ENCODE measurements around the gene DPP8. TPM values are rescaled to one million over a fixed set of nuclear protein-coding genes. Genes with fewer than 3 reads are reported as not detected.
"Not testable (repeated sequence)": the region's sequence is repeated elsewhere in the genome, so short reads cannot be mapped to it uniquely, and the experiment has no call there.

The DPP8 gene
- total RNA-seq, result 10 to 100 TPM; 38.2 to 42.7 TPM

DNA sequence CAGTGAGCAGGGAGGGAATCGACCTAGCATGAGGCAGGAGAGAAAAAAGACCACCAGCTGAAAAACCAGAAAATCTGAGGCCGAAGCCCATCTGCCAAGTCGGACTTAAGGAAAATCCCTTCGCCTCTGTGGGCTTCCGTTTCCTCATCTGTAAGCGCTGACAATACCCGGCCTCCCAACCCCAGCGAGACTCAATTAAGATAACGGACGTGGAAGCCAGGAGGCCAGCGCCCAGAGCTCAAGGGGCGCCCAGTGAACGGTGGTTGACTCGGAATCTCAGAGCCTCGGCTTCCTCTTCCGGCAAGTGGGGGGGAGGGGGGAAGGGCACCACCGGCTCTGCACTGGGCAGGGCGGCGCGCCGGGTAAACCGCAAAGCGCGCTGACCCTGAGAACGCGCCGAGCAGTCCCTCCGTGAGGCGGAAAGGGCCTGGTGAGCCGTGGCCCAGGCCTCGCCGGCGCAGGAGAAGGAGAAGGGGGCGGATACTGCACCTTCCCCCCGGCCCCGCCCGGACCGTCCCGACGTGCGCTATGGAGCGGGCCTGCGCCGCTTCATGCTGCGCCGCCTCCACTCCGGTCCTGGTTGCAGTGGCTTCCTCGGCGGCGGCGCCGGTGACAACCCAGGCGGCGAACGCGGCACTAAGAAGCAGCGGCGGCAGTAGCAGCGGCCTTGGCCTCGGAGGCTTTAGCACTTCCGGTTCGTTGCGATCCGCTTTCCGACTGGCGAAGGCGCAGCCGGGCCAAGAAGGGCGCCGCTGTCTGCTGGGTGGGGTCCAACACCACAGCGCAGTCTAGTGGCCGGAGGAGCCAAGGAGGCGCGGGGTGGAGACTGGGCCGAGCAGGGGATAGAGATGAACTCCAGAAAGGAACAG lies at the start of gene DPP8:
Gene DPP8 (minus strand): TSS at position 693 of the 869 bp plus-strand sequence. CDS start 5,136 bp downstream, outside the sequence.
- Mint-ChIP-seq H3K4me1 (peaks cover 40% of the 10 kb centered on the region), H3K9me3 (no peaks in the 10 kb centered on the region), H3K4me3 (peak within 1 kb of the TSS; percentile 96), H3K36me3 (ENCODE audit: low read depth) (peaks cover 32% of the 10 kb centered on the region), H3K27me3 (no peaks in the 10 kb centered on the region), H3K27ac (peak within 1 kb of the TSS; percentile 95)
- CTCF ChIA-PET, result interaction anchor here (0.6 to 1.6 kb wide), 15 partner anchors 9 to 1684 kb away, joined by 3 to 13 read pairs (median 3); partner anchors contain the start of gene HACD3
- DNase-seq, result peak; percentile 95
- POLR2A ChIA-PET, result interaction anchor here (0.6 to 2.2 kb wide), 22 partner anchors 7 to 981 kb away, joined by 3 to 13 read pairs (median 4); partner anchors contain the start of genes INTS14, PARP16, RAB11A and RNU5B-1

DNA sequence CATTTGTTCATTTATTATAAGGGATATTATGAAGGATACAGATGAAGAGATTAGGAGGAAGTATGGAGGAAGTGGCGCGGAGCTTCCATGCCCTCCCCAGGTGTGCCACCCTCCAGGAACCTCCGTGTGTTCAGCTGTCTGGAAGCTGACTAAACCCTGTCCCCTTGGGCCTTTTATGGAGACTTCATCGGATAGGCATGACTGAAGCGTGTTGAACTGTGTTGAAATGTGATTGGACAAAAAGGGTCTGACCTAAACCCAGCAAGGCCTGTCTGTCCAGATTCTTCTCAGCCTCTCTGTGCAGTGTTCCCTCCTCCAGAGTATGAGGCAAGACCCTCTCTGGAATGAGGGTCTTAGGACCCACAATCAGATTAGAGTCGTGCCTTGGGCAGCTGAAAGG lies 44.4 kb upstream of the DPP8 start:
- no peak overlapping the region for H3K4me3 Mint-ChIP-seq
- ChIA-PET CTCF (interaction anchor here (1.6 kb wide), 1 partner anchor 10 kb away, joined by 4 read pairs; no protein-coding TSS in a partner anchor), POLR2A (no interaction called here)
- peaks cover 60% of the 10 kb centered on the region for H3K36me3 Mint-ChIP-seq (ENCODE audit: low read depth)
- DNase-seq, result no peak
- H3K4me1 Mint-ChIP-seq, result no peaks in the 10 kb centered on the region
- no peaks in the 10 kb centered on the region for H3K9me3 Mint-ChIP-seq
- no peaks in the 10 kb centered on the region for H3K27me3 Mint-ChIP-seq
- no peak overlapping the region for H3K27ac Mint-ChIP-seq

DNA sequence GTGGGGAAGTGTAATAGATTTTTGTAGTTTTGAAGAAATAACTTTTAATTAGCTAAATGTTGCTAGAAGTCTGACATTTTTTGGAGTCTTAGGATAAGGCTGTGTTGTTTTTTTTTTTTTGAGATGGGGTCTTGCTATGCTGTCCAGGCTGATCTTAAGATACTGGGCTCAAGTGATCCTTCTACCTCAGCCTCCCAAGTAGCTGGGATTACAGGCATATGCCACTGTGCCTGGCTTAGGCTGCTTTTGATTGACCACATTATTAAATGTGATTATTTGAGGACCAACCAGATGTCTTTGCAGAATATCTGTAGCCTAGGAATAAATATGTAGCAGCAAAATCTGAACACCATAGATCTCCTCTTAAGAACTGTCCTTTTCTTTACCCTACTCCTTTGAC lies 42.5 kb upstream of the DPP8 start:
- Mint-ChIP-seq H3K27ac (no peak overlapping the region), H3K4me3 (no peak overlapping the region), H3K36me3 (ENCODE audit: low read depth) (peaks cover 58% of the 10 kb centered on the region), H3K9me3 (no peaks in the 10 kb centered on the region), H3K4me1 (no peaks in the 10 kb centered on the region), H3K27me3 (no peaks in the 10 kb centered on the region)
- ChIA-PET CTCF (interaction anchor here (0.6 kb wide), 1 partner anchor 24 kb away, joined by 3 read pairs; no protein-coding TSS in a partner anchor), POLR2A (no interaction called here)
- DNase-seq, result no peak

DNA sequence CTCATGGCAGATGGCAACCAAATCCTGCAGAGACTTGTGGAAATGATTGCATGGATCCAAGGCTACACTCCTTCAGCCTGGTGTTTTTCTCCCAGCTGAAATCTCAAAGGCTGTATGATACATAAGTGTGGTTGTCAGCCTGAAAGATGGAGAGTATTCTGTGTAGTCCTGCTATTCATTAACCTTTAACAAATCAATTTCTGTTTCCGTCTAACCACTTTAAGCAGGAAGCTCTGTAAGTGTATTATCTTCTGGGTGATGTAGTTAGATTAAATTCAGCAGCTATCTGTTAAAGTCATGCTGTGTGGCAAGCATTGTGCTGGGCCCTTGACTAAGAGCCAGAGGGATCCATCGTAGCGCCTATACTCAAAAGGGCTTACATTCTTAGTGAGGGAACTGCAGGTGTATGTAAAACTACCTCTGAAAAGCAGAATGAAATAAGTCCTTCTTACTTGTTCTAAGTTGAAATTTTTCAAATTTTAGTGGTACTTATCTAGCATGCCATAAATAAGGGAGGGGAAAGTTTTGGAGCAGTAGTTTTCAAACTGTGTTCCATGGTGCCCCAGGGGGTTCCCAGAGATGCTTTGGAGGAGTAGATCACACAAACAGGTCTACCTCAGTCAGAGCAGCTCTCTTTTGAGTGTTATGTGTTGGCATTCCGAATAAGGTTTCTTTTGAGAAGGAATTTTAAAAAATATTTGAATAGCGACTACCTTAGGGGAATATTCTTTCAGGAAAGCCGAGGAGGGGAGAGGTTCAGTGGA lies 41.7 kb upstream of the DPP8 start:
- Mint-ChIP-seq H3K36me3 (ENCODE audit: low read depth) (peaks cover 52% of the 10 kb centered on the region), H3K9me3 (no peaks in the 10 kb centered on the region), H3K4me3 (no peak overlapping the region), H3K4me1 (no peaks in the 10 kb centered on the region), H3K27ac (no peak overlapping the region), H3K27me3 (no peaks in the 10 kb centered on the region)
- ChIA-PET CTCF (no interaction called here), POLR2A (no interaction called here)
- no peak for DNase-seq

DNA sequence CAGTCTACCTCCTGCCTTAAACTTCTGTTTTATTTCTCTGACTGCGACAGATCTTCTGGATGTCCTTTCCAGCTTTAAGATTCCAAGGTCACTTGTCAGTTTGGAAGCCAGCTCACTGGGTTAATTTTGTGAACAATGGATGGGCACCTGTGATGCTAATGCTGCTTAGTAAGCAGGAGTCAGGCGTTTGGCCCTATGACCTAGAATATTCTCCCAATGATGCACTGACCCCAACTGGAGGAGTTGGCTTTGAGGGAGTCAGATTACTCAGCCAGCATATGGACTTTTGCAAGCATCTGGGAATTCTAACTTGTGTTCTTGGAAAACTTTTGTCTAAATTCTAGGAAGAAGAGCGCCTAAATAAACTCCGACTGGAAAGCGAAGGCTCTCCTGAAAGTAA lies 40.8 kb upstream of the DPP8 start:
- no peaks in the 10 kb centered on the region for H3K4me1 Mint-ChIP-seq
- no peaks in the 10 kb centered on the region for H3K9me3 Mint-ChIP-seq
- no peaks in the 10 kb centered on the region for H3K27me3 Mint-ChIP-seq
- peaks cover 53% of the 10 kb centered on the region for H3K36me3 Mint-ChIP-seq (ENCODE audit: low read depth)
- no peak for DNase-seq
- ChIA-PET CTCF (no interaction called here), POLR2A (no interaction called here)
- no peak overlapping the region for H3K27ac Mint-ChIP-seq
- H3K4me3 Mint-ChIP-seq, result no peak overlapping the region

GRCh38 chr15:65556622-65557021 lies 39.1 kb upstream of the DPP8 start:
- no peak for DNase-seq
- peaks cover 48% of the 10 kb centered on the region for H3K36me3 Mint-ChIP-seq (ENCODE audit: low read depth)
- no peaks in the 10 kb centered on the region for H3K27me3 Mint-ChIP-seq
- no peaks in the 10 kb centered on the region for H3K9me3 Mint-ChIP-seq
- H3K27ac Mint-ChIP-seq, result no peak overlapping the region
- ChIA-PET POLR2A (interaction anchor here (1.3 kb wide), 1 partner anchor 26 kb away, joined by 3 read pairs; the partner anchor contains the start of gene HACD3), CTCF (no interaction called here)
- H3K4me1 Mint-ChIP-seq, result no peaks in the 10 kb centered on the region
- H3K4me3 Mint-ChIP-seq, result no peak overlapping the region

- Mint-ChIP-seq H3K36me3 (ENCODE audit: low read depth) (peaks cover 33% of the 10 kb centered on the region), H3K27ac (no peak overlapping the region), H3K27me3 (no peaks in the 10 kb centered on the region), H3K9me3 (no peaks in the 10 kb centered on the region), H3K4me1 (peaks cover 10% of the 10 kb centered on the region), H3K4me3 (no peak overlapping the region)
- DNase-seq, result no peak
- CTCF ChIA-PET, result no interaction called here
- POLR2A ChIA-PET, result no interaction called here
These were observed 36.2 kb upstream of the DPP8 start for GRCh38 chr15:65553691-65554090.

DNA sequence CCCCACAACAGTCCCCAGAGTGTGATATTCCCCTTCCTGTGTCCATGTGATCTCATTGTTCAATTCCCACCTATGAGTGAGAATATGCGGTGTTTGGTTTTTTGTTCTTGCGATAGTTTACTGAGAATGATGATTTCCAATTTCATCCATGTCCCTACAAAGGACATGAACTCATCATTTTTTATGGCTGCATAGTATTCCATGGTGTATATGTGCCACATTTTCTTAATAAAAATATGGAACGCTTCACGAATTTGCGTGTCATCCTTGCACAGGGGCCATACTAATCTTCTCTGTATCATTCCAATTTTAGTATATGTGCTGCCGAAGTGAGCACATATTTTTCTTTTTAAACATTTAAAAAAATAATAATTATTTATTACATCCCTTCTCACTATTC lies 35.4 kb upstream of the DPP8 start:
- Mint-ChIP-seq H3K36me3 (ENCODE audit: low read depth) (peaks cover 27% of the 10 kb centered on the region), H3K4me1 (peaks cover 10% of the 10 kb centered on the region)
- H3K27ac Mint-ChIP-seq, POLR2A ChIA-PET, H3K4me3 Mint-ChIP-seq, H3K27me3 Mint-ChIP-seq, H3K9me3 Mint-ChIP-seq, CTCF ChIA-PET, DNase-seq: not testable (repeated sequence)

DNA sequence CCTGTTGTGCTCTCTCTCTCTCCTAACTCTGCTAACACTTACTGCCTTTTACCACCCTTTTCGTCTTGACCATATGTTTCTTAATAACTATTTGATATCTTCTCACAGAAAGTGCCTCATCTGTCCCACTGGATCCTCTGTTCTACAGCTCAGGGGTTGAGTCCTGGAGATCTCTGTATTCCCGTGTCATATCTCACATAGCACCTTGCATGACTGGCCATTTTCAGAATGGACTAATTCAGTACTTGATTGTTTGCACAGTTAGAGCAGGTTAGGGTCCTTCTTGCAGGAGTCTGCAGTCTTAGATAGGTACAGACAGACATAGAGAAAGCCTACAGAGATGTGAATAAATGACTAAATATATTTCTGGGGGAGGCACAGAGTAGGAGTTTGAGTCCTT lies 33.7 kb upstream of the DPP8 start:
- POLR2A ChIA-PET, result interaction anchor here (0.6 to 1.4 kb wide), 2 partner anchors 24 to 67 kb away, joined by 3 to 4 read pairs; no protein-coding TSS in a partner anchor
- H3K4me1 Mint-ChIP-seq, result peaks cover 10% of the 10 kb centered on the region
- no peaks in the 10 kb centered on the region for H3K9me3 Mint-ChIP-seq
- CTCF ChIA-PET, result no interaction called here
- H3K36me3 Mint-ChIP-seq (ENCODE audit: low read depth), result peaks cover 18% of the 10 kb centered on the region
- no peak for DNase-seq
- no peak overlapping the region for H3K4me3 Mint-ChIP-seq
- H3K27me3 Mint-ChIP-seq, result no peaks in the 10 kb centered on the region
- H3K27ac Mint-ChIP-seq, result no peak overlapping the region

GRCh38 chr15:65550681-65551098 lies 33.2 kb upstream of the DPP8 start:
- H3K4me1 Mint-ChIP-seq, result peaks cover 10% of the 10 kb centered on the region
- H3K27ac Mint-ChIP-seq, result no peak overlapping the region
- POLR2A ChIA-PET, result interaction anchor here (0.6 to 1.4 kb wide), 2 partner anchors 24 to 66 kb away, joined by 3 to 4 read pairs; no protein-coding TSS in a partner anchor
- H3K9me3 Mint-ChIP-seq, result no peaks in the 10 kb centered on the region
- H3K27me3 Mint-ChIP-seq, result no peaks in the 10 kb centered on the region
- no peak for DNase-seq
- CTCF ChIA-PET, result no interaction called here
- H3K4me3 Mint-ChIP-seq, result no peak overlapping the region
- H3K36me3 Mint-ChIP-seq (ENCODE audit: low read depth), result peaks cover 18% of the 10 kb centered on the region

GRCh38 chr15:65549288-65549687 lies 31.8 kb upstream of the DPP8 start:
- Mint-ChIP-seq H3K4me1 (peaks cover 10% of the 10 kb centered on the region), H3K36me3 (ENCODE audit: low read depth) (peaks cover 13% of the 10 kb centered on the region)
- H3K27ac Mint-ChIP-seq, H3K4me3 Mint-ChIP-seq, H3K9me3 Mint-ChIP-seq, DNase-seq, H3K27me3 Mint-ChIP-seq: not testable (repeated sequence)
- CTCF ChIA-PET, result interaction anchor here (0.6 to 1.1 kb wide), 4 partner anchors 8 to 1292 kb away, joined by 3 read pairs; no protein-coding TSS in a partner anchor
- POLR2A ChIA-PET, result interaction anchor here (1.0 kb wide), 1 partner anchor 32 kb away, joined by 3 read pairs; no protein-coding TSS in a partner anchor

GRCh38 chr15:65547841-65548240 lies 30.4 kb upstream of the DPP8 start:
- H3K27ac Mint-ChIP-seq, result no peak overlapping the region
- H3K27me3 Mint-ChIP-seq, result no peaks in the 10 kb centered on the region
- H3K4me1 Mint-ChIP-seq, result peaks cover 10% of the 10 kb centered on the region
- POLR2A ChIA-PET, result no interaction called here
- no peaks in the 10 kb centered on the region for H3K9me3 Mint-ChIP-seq
- DNase-seq, result no peak
- H3K36me3 Mint-ChIP-seq (ENCODE audit: low read depth), result peaks cover under 1% of the 10 kb centered on the region
- H3K4me3 Mint-ChIP-seq, result no peak overlapping the region
- CTCF ChIA-PET, result no interaction called here
